Neural cell (in vitro differentiated cells): ENCODE measurements around the gene ESRP2. TPM values are rescaled to one million over a fixed set of nuclear protein-coding genes. Genes with fewer than 3 reads are reported as not detected.

Experiments used
- H2AFZ ChIP-seq: fragments of 200-600, 300-800 bp; sonication (generic), shearing (Covaris generic); 2 replicates; pipeline ENCODE4 v1.6.0; 2014; ENCODE audit warnings: low read depth, mild to moderate bottlenecking, antibody characterized with exemption, low read length, moderate library complexity
- H3F3A ChIP-seq: fragments of 200-600 bp; shearing (Covaris generic); 2 replicates; pipeline ENCODE4 v1.6.1; 2016; ENCODE audit warnings: mild to moderate bottlenecking, moderate library complexity, mixed read lengths, antibody characterized with exemption, low read length; ENCODE audit not compliant: insufficient read depth, poor library complexity, severe bottlenecking
- H3K27ac ChIP-seq: fragments of 200-600, 300-800 bp; sonication (generic), shearing (Covaris generic); 2 replicates; pipeline ENCODE4 v1.5.1; 2014; ENCODE audit warnings: mild to moderate bottlenecking, low read length, moderate library complexity
- H3K27me3 ChIP-seq: fragments of 300-800, 200-600 bp; sonication (generic), shearing (Covaris generic); 2 replicates; pipeline ENCODE4 v1.6.0; 2014; ENCODE audit warnings: mild to moderate bottlenecking, low read depth, low read length, moderate library complexity; ENCODE audit not compliant: insufficient read depth
- H3K36me3 ChIP-seq: fragments of 300-800, 200-600 bp; sonication (generic), shearing (Covaris generic); 2 replicates; pipeline ENCODE4 v1.5.1; 2014; ENCODE audit warnings: mild to moderate bottlenecking, antibody characterized with exemption, low read length, moderate library complexity; ENCODE audit not compliant: insufficient read depth
- H3K4me2 ChIP-seq: fragments of 300-800, 200-600 bp; sonication (generic), shearing (Covaris generic); 2 replicates; pipeline ENCODE4 v1.6.0; 2014; ENCODE audit warnings: mild to moderate bottlenecking, low read length
- H3K4me3 ChIP-seq: fragments of 300-800, 200-600 bp; sonication (generic), shearing (Covaris generic); 2 replicates; pipeline ENCODE4 v1.5.1; 2014; ENCODE audit warnings: mild to moderate bottlenecking, low read length, moderate library complexity
- H3K79me2 ChIP-seq: fragments of 200-600 bp; shearing (Covaris generic); replicated peaks from 2 replicates; pipeline ENCODE4 v1.6.0; 2014; ENCODE audit warnings: mild to moderate bottlenecking, low read length, moderate library complexity; ENCODE audit not compliant: insufficient read depth
- H3K9ac ChIP-seq: fragments of 300-800, 200-600 bp; sonication (generic), shearing (Covaris generic); 2 replicates; pipeline ENCODE4 v1.6.1; 2016; ENCODE audit warnings: mild to moderate bottlenecking, low read length, mixed read lengths
- H3K9me2 ChIP-seq: fragments of 200-600 bp; shearing (Covaris generic); 2 replicates; pipeline ENCODE4 v1.6.1; 2016; ENCODE audit warnings: mild to moderate bottlenecking, low read length, mixed read lengths; ENCODE audit not compliant: insufficient read depth
- H3K9me3 ChIP-seq: fragments of 200-600, 300-800 bp; sonication (generic), shearing (Covaris generic); 2 replicates; pipeline ENCODE4 v1.6.1; 2016; ENCODE audit warnings: mild to moderate bottlenecking, mixed run types, low read length, moderate library complexity, mixed read lengths
- H4K20me1 ChIP-seq: fragments of 200-600 bp; shearing (Covaris generic); 2 replicates; pipeline ENCODE4 v1.6.1; 2016; ENCODE audit warnings: mild to moderate bottlenecking, mixed run types; ENCODE audit not compliant: insufficient read depth
- EP300 ChIP-seq: fragments of 450-650 bp; conservative IDR thresholded peaks from 2 replicates; pipeline ENCODE4 v1.6.1; 2014; ENCODE audit warnings: antibody characterized with exemption, mild to moderate bottlenecking, moderate library complexity; ENCODE audit not compliant: poor library complexity, severe bottlenecking
- EZH2 ChIP-seq: fragments of 200-600, 300-800 bp; shearing (Covaris generic), sonication (generic); IDR thresholded peaks from 2 replicates; pipeline ENCODE4 v1.6.1; 2014; ENCODE audit warnings: antibody characterized with exemption, low read length, borderline replicate concordance, mild to moderate bottlenecking; ENCODE audit not compliant: insufficient read depth, poor library complexity, severe bottlenecking
- MXI1 ChIP-seq: fragments of 450-650 bp; conservative IDR thresholded peaks from 2 replicates; pipeline ENCODE4 v1.6.1; 2014; ENCODE audit warnings: antibody characterized with exemption, mild to moderate bottlenecking; ENCODE audit not compliant: poor library complexity, severe bottlenecking
- POLR2AphosphoS5 ChIP-seq: IDR thresholded peaks from 2 replicates; pipeline ENCODE4 v1.6.1; 2012
- RAD21 ChIP-seq: fragments of 450-650 bp; conservative IDR thresholded peaks from 2 replicates; pipeline ENCODE4 v1.6.1; 2014; ENCODE audit warnings: antibody characterized with exemption, mild to moderate bottlenecking, moderate library complexity
- REST ChIP-seq: IDR thresholded peaks from 2 replicates; pipeline ENCODE4 v1.6.1; 2012; ENCODE audit warnings: borderline replicate concordance
- SMC3 ChIP-seq: fragments of 450-650 bp; conservative IDR thresholded peaks from 2 replicates; pipeline ENCODE4 v1.6.1; 2014; ENCODE audit warnings: antibody characterized with exemption, mild to moderate bottlenecking, moderate library complexity; ENCODE audit not compliant: poor library complexity
- TAF1 ChIP-seq: IDR thresholded peaks from 2 replicates; pipeline ENCODE4 v1.6.1; 2012; ENCODE audit warnings: low read depth
- polyA plus RNA-seq: library from polyadenylated mRNA; depleted of rRNA; stranded (reverse); fragments of >200 nt; gene quantifications from 2 replicates; pipeline ENCODE4 v1.2.3, GENCODE V29; 2014
- TF ChIP-seq, protein P1 (sequence below): fragments of 450-650 bp; IDR thresholded peaks from 2 replicates; pipeline ENCODE4 v1.5.1; 2014; ENCODE audit warnings: antibody characterized with exemption, mild to moderate bottlenecking, moderate library complexity; ENCODE audit not compliant: poor library complexity, severe bottlenecking

The ESRP2 gene
- polyA plus RNA-seq, 1 donor from 2014 or later, result not detected

DNA sequence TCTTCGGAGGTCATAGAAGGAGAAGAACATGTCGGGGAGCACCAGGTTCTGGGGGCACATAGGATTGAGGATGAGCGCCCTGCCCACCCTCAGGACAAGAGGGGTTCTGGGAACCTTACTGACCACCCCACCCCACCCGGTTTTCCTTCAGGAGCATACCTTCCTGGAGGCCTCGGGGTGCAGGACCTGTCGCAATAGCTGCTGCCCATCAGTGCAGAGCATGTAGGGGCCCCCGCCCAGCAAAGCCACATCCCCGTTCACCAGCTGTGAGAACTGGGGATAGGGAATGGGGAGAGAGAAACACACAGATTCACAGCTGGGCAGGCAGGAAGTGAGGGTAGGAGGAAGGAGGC lies 2.1 kb downstream of the ESRP2 start:
- Histone ChIP-seq H3K4me2 (no peak overlapping the region), H3K36me3 (no peaks in the 10 kb centered on the region), H2AFZ (no peak overlapping the region), H4K20me1 (no peaks in the 10 kb centered on the region), H3K27ac (no peak overlapping the region), H3K9me2 (no peaks in the 10 kb centered on the region), H3K79me2 (no peaks in the 10 kb centered on the region), H3F3A (no peaks in the 10 kb centered on the region), H3K27me3 (peaks cover 49% of the 10 kb centered on the region), H3K4me3 (no peak overlapping the region), H3K9ac (no peak overlapping the region), H3K9me3 (no peaks in the 10 kb centered on the region)
- no peak for TF ChIP-seq EP300
- no peak for TF ChIP-seq EZH2
- TF ChIP-seq, protein P1, sequence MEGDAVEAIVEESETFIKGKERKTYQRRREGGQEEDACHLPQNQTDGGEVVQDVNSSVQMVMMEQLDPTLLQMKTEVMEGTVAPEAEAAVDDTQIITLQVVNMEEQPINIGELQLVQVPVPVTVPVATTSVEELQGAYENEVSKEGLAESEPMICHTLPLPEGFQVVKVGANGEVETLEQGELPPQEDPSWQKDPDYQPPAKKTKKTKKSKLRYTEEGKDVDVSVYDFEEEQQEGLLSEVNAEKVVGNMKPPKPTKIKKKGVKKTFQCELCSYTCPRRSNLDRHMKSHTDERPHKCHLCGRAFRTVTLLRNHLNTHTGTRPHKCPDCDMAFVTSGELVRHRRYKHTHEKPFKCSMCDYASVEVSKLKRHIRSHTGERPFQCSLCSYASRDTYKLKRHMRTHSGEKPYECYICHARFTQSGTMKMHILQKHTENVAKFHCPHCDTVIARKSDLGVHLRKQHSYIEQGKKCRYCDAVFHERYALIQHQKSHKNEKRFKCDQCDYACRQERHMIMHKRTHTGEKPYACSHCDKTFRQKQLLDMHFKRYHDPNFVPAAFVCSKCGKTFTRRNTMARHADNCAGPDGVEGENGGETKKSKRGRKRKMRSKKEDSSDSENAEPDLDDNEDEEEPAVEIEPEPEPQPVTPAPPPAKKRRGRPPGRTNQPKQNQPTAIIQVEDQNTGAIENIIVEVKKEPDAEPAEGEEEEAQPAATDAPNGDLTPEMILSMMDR, result no peak
- no peak for TF ChIP-seq SMC3
- no peak for TF ChIP-seq MXI1
- no peak for TF ChIP-seq RAD21
- no peak for TF ChIP-seq REST
- TF ChIP-seq TAF1, result no peak
- no peak for TF ChIP-seq POLR2AphosphoS5

DNA sequence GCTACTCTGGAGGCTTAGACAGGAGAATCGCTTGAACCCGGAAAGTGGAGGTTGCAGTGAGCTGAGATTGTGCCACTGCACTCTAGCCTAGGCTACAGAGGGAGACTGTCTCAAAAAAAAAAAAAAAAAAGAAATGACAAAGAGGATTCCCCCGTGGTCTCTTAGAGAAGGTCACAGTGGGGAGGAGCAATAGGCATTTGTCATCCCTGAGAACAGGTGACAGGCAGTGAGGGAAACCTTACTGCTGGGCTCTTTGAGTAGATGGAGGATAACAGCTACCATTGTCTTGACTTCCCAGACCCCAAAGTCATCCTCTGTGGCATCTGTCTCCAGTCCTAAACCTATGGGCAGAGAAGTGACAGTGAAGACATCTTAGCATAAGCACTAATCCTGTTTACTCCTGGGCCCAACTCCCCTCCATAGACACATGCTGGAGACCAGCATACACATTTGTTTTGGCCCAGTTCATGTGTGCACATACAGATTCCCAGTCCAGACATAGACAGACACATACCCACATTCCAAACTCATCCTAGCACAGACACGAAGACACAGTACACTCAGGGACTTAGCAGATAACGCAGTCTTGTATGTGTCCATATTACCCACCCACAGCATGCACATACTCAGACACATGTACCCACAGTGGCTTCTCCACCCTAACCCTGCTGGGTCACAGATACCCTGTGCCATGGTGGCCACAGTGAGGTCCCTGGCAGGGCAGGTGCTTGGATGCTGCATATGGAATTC lies 2.7 kb downstream of the ESRP2 start:
- H3K79me2 ChIP-seq, result no peaks in the 10 kb centered on the region
- H3K9ac ChIP-seq, result no peak overlapping the region
- H3K4me2 ChIP-seq, result no peak overlapping the region
- no peak overlapping the region for H3K27ac ChIP-seq
- no peaks in the 10 kb centered on the region for H3F3A ChIP-seq
- H3K9me2 ChIP-seq, result no peaks in the 10 kb centered on the region
- no peaks in the 10 kb centered on the region for H4K20me1 ChIP-seq
- no peaks in the 10 kb centered on the region for H3K36me3 ChIP-seq
- no peaks in the 10 kb centered on the region for H3K9me3 ChIP-seq
- H3K4me3 ChIP-seq, result no peak overlapping the region
- TF ChIP-seq REST (no peak), SMC3 (no peak), RAD21 (no peak), POLR2AphosphoS5 (no peak), EP300 (no peak), MXI1 (no peak), TAF1 (no peak), EZH2 (no peak)
- TF ChIP-seq, protein P1, result no peak
- H3K27me3 ChIP-seq, result peaks cover 49% of the 10 kb centered on the region
- H2AFZ ChIP-seq, result no peak overlapping the region
